Stimulated activated CD4-positive, alpha-beta T cell treated with anti-CD3 and anti-CD28 coated beads, Interleukin-1b, Interleukin-23, amount 100 ng/mL, for 1 hour (primary cell): ENCODE data around the gene BEAN1.

Experiments
- DNase-seq, 2 donors: peaks; one replicate each; pipeline ENCODE4 v3.0.0-alpha.2; 2020; ENCODE audit warnings: low read depth in 2 of 2

Gene BEAN1

DNA sequence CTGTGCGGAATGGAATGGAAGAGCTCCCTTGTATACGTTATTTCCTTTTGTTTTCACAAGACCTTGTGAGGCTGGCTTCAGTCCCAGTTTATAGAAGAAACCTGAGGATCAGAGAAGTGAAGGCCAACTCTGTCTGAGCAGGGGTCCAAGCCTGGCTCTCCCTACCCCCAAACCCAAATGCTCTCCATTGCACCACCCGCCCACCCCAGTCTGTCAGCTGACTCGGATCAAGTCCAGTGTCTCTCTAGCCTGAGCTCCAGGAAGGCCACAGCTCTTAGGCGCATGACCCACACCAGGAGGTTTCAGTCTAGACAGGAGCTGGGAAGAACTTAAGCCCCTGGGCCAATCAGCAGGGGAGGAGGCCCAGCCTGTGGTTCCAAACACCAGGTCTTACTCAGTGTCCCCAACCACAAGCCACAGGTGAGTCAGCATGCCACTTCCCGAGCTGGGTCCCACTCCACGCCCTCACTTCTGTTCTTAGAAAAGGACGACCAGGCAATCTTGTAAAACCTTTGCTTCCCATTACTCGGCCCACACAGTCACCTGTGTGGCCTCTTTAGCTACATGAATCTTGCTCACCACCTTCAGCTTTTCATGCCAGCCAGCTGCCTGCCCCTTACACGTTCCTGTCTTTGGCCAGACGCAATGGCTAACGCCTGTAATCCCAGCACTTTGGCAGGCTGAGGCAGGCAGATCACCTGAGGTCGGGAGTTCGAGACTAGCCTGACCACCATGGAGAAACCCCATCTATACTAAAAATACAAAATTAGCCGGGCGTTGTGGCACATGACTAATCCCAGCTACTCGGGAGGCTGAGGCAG is 95.1 kb downstream of the BEAN1 start:
- DNase-seq, result peak; percentile 66 to 79

- no peak for DNase-seq
Measured at GRCh38 chr16:66522816-66523590, 95.9 kb downstream of the BEAN1 start.

DNA sequence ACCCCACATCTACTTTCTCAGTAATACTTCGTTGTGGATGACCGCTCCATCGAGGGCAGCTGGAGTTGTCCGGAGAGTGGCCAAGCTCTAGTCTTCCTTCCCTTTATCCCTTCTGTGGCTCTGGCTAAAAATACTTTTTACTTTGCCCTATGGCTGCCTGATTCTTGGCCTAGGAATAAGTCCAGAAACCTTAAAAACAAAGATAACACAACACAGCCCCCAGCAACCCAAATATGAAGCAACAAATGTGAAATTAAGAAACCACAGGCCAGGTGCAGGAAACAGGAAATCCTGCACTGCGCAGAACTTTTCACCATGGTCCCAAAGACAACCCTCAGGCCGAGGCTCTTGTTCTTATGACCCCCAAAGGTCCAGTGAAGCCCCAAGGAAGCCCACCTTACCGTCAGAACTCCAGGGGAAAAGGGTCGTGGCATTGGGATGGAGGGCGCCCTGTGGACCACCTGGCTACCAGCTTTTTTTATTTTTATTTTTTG is 96.8 kb downstream of the BEAN1 start:
- no peak for DNase-seq

- no peak for DNase-seq
Measured at GRCh38 chr16:66524601-66525164, 97.6 kb downstream of the BEAN1 start.

DNA sequence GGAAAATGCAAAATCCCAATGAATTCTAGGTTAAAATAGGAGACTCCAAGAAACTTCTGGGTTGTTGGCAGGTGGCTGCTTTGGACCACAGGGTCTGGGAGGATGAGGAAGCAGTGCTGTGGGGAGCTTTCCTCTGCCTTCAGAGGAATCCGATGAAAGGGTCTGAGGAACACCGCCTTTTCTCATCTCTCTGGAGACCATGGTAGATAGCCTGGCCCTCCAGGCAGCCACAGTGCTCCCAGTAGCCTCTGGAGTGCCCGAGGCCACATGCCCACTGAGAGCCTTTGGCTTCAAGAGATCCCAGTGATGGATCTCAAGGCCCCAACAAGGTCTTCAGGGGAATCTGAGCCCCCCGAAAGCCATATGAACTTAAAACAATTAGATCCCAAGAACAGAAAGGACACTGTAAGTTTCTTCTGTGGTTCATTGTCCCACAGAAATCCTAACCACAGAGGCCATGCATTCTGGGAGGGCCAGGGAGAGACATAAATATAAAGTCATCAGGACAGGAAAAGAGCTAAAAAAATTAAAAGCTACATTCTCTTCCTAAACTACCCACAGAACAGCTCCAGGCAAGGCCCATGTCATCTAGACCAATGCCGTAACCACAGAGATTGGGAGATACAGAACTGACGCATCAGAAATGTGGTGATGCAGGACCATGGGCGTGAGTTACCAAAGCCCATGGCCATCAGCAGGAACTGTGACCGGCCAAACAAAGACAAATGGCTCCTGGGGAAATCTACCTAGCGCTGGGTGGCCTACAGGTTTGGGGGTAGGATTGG is 98.5 kb downstream of the BEAN1 start:
- no peak for DNase-seq

GRCh38 chr16:66528294-66528693 is 101.2 kb downstream of the BEAN1 start:
- DNase-seq, result no peak

GRCh38 chr16:66529475-66529874 is 102.4 kb downstream of the BEAN1 start:
- DNase-seq, result no peak
